ENCODE measurements around the gene ST6GALNAC4.

ST6GALNAC4 gene

GRCh38 chr9:127927988-127928675, 11.3 kb upstream of the ST6GALNAC4 start:
- Histone ChIP-seq H3K9me3 (no peaks in the 10 kb centered on the region), H3K27me3 (peaks cover 0 to 52% of the 10 kb centered on the region in 2 donors), H3K4me1 (peaks cover 0 to 38% (median 32%) of the 10 kb centered on the region in 4 donors)

GRCh38 chr9:127927201-127927987, 10.6 kb upstream of the ST6GALNAC4 start:
- TF ChIP-seq CTCF (IDR thresholded peaks at IDR 0.05): no peak
- no peaks in the 10 kb centered on the region for H3K36me3 ChIP-seq
- no peaks in the 10 kb centered on the region for H3K9me3 ChIP-seq
- intact Hi-C loops (cut with DNase I; ENCODE audit: low total_unique reads): loop anchor here (2.0 kb wide), 1 partner anchor 337 kb away; no protein-coding TSS in a partner anchor
- DNase-seq: no peak
- H3K27me3 ChIP-seq: peaks cover 0 to 52% of the 10 kb centered on the region in 2 donors
- H3K4me3 ChIP-seq: peak overlapping the region in 1 of 2 donors; percentile 10
- no peak overlapping the region for H3K27ac ChIP-seq
- H3K4me1 ChIP-seq: peaks cover 0 to 38% (median 32%) of the 10 kb centered on the region in 4 donors

More at GRCh38 chr9:127927988-127928675, 11.3 kb upstream of the ST6GALNAC4 start:
- TF ChIP-seq CTCF (IDR thresholded peaks at IDR 0.05): no peak
- no peak for DNase-seq
- Histone ChIP-seq H3K27ac (no peak overlapping the region), H3K4me3 (no peak overlapping the region), H3K36me3 (no peaks in the 10 kb centered on the region)
- intact Hi-C loops (cut with DNase I; ENCODE audit: low total_unique reads): loop anchor here (2.0 kb wide), 1 partner anchor 337 kb away; no protein-coding TSS in a partner anchor

GRCh38 chr9:127926906-127927200, 10.0 kb upstream of the ST6GALNAC4 start:
- H3K4me1 ChIP-seq: peaks cover 0 to 40% (median 33%) of the 10 kb centered on the region in 4 donors
- H3K9me3 ChIP-seq: no peaks in the 10 kb centered on the region
- TF ChIP-seq CTCF (IDR thresholded peaks at IDR 0.05): no peak
- intact Hi-C loops (cut with DNase I; ENCODE audit: low total_unique reads): loop anchor here (2.0 kb wide), 1 partner anchor 336 kb away; no protein-coding TSS in a partner anchor
- no peak for DNase-seq
- H3K4me3 ChIP-seq: peak overlapping the region in 1 of 2 donors; percentile 10
- peaks cover 0 to 54% of the 10 kb centered on the region in 2 donors for H3K27me3 ChIP-seq
- H3K27ac ChIP-seq: no peak overlapping the region
- H3K36me3 ChIP-seq: no peaks in the 10 kb centered on the region

GRCh38 chr9:127925959-127926905, 9.4 kb upstream of the ST6GALNAC4 start:
- intact Hi-C loops (cut with DNase I; ENCODE audit: low total_unique reads): loop anchor here (2.0 kb wide), 1 partner anchor 335 kb away; no protein-coding TSS in a partner anchor
- H3K36me3 ChIP-seq: no peaks in the 10 kb centered on the region
- H3K4me3 ChIP-seq: no peak overlapping the region
- DNase-seq: no peak
- TF ChIP-seq CTCF (IDR thresholded peaks at IDR 0.05): no peak
- no peaks in the 10 kb centered on the region for H3K9me3 ChIP-seq
- peaks cover 6 to 41% (median 34%) of the 10 kb centered on the region in 4 donors for H3K4me1 ChIP-seq
- peaks cover 0 to 57% of the 10 kb centered on the region in 2 donors for H3K27me3 ChIP-seq
- no peak overlapping the region for H3K27ac ChIP-seq
